C4-2B (cell line): ENCODE data around the gene AMTN.
"Not testable (repeated sequence)": the region's sequence is repeated elsewhere in the genome, so short reads cannot be mapped to it uniquely, and the experiment has no call there.

Experiments
- H3K27ac ChIP-seq: fragments of 450-650 bp; 2 replicates; pipeline ENCODE4 v1.5.1; 2017
- CTCF ChIP-seq: fragments of 450-650 bp; conservative IDR thresholded peaks from 2 replicates; pipeline ENCODE4 v1.5.1; 2017; ENCODE audit warnings: mild to moderate bottlenecking
- ZFX ChIP-seq: fragments of 450-650 bp; IDR thresholded peaks from 2 replicates; pipeline ENCODE4 v1.6.1; 2017

AMTN gene

GRCh38 chr4:70518269-70518668 is at the start of gene AMTN:
Gene AMTN, plus strand, starts transcription at chr4:70518569. Its CDS starts 209 bp downstream, at chr4:70518778.
- TF ChIP-seq ZFX (no peak), CTCF (no peak)
- H3K27ac ChIP-seq = no peak within 1 kb of the TSS

- TF ChIP-seq ZFX (no peak), CTCF (no peak)
- H3K27ac ChIP-seq = no peak within 1 kb of the TSS
Measured at GRCh38 chr4:70471897-70472296, 46.5 kb upstream of the AMTN start, which contains the start of gene MUC7. Gene MUC7, plus strand, starts transcription at chr4:70472197. Its CDS starts 1,825 bp downstream, at chr4:70474022.

- no peak for TF ChIP-seq ZFX
- no peak for TF ChIP-seq CTCF
Measured at GRCh38 chr4:70473679-70474078, 44.7 kb upstream of the AMTN start.

DNA sequence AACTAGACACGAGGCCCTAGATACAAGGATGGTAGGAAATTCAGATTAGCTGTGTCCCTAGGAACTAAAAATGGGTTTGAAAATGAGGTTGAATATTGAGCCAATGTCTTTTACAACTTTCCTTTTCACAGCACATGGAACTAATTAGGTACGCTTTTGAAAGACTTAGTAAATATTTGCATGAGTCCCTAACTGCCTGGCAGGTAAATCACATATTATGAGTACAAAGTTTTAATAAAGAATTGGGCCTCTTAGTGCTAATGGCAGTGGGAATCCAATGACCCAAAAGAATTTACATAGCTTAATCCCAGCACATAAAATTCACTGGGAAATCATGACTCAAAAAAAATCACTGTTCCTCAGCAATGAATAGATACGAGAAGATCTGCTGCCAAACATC is 29.6 kb upstream of the AMTN start:
- no peak overlapping the region for H3K27ac ChIP-seq
- TF ChIP-seq ZFX (no peak), CTCF (no peak)

More at GRCh38 chr4:70473679-70474078, 44.7 kb upstream of the AMTN start:
- H3K27ac ChIP-seq = no peak overlapping the region

- H3K27ac ChIP-seq = no peak overlapping the region
- no peak for TF ChIP-seq CTCF
- no peak for TF ChIP-seq ZFX
Measured at GRCh38 chr4:70496231-70496630, 22.1 kb upstream of the AMTN start.

GRCh38 chr4:70501838-70502237 is 16.5 kb upstream of the AMTN start:
- not testable (repeated sequence) for H3K27ac ChIP-seq

DNA sequence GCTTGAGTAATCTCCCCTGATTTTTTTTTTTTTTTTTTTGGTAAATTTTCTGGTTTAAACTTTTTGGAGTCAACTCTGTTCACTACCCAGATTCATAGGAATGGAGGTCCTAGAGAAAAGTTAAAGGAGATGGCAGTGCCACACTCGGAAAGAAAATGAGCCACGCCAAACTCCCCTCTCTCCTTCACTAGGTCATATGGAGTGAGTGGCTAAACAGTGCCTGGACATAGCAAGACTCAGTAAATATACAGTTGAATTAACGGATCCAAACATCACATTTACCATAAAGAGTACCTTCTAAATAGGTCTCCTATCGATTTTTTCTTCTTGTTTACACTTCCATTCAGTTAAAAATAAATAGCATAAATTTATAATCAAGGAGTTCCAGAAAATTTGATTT is 13.6 kb upstream of the AMTN start:
- no peak overlapping the region for H3K27ac ChIP-seq

More for the DNA sequence above, 13.6 kb upstream of the AMTN start:
- no peak for TF ChIP-seq ZFX
- no peak for TF ChIP-seq CTCF
